ENCODE measurements around the gene BTNL8.

DNA sequence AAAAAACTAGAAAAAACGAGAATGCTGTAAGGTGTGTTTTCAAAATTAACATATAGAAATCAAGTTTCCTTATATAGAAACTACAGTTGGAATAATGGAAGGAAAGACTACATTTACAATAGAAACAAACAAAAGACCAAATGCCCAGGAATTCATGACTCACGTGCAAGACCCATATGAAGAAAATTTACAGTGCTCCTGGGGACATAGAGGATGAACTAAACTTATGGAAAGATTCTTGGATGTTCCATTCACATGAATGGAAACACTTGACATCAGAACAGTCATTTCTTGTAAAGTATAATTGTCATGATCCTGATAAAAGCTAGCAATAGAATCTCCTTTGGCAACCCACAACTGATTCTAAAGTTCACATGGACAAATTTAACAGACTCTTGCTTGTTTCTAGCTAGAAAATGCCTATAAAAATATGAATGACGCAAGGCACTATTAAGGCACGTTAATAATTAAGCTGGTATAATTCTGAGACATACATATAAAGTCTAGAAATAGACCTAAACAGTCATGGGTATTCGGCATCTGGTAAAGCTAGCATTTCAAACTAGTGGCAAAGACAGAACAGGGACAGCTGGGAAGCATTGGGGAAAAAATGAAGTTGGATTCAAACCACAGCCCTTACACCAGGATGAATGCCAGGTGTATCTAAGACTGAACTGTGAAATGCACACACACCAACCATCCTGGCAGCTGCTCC is 32.8 kb upstream of the BTNL8 start:
- TF ChIP-seq EP300 (IDR thresholded peaks at IDR 0.05; ENCODE audit: borderline replicate concordance), result no peak
- TF ChIP-seq NFIC (IDR thresholded peaks at IDR 0.05), result no peak
- TF ChIP-seq, protein P1, sequence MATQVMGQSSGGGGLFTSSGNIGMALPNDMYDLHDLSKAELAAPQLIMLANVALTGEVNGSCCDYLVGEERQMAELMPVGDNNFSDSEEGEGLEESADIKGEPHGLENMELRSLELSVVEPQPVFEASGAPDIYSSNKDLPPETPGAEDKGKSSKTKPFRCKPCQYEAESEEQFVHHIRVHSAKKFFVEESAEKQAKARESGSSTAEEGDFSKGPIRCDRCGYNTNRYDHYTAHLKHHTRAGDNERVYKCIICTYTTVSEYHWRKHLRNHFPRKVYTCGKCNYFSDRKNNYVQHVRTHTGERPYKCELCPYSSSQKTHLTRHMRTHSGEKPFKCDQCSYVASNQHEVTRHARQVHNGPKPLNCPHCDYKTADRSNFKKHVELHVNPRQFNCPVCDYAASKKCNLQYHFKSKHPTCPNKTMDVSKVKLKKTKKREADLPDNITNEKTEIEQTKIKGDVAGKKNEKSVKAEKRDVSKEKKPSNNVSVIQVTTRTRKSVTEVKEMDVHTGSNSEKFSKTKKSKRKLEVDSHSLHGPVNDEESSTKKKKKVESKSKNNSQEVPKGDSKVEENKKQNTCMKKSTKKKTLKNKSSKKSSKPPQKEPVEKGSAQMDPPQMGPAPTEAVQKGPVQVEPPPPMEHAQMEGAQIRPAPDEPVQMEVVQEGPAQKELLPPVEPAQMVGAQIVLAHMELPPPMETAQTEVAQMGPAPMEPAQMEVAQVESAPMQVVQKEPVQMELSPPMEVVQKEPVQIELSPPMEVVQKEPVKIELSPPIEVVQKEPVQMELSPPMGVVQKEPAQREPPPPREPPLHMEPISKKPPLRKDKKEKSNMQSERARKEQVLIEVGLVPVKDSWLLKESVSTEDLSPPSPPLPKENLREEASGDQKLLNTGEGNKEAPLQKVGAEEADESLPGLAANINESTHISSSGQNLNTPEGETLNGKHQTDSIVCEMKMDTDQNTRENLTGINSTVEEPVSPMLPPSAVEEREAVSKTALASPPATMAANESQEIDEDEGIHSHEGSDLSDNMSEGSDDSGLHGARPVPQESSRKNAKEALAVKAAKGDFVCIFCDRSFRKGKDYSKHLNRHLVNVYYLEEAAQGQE (IDR thresholded peaks at IDR 0.05; ENCODE audit: low read depth), result no peak
- TF ChIP-seq TAF1 (IDR thresholded peaks at IDR 0.05; ENCODE audit: low read depth), result no peak
- TF ChIP-seq, protein P2, sequence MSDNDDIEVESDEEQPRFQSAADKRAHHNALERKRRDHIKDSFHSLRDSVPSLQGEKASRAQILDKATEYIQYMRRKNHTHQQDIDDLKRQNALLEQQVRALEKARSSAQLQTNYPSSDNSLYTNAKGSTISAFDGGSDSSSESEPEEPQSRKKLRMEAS (IDR thresholded peaks at IDR 0.05), result no peak
- no peak for TF ChIP-seq RAD21 (IDR thresholded peaks at IDR 0.05; ENCODE audit: low read depth)
- TF ChIP-seq ZBTB7A (IDR thresholded peaks at IDR 0.05; ENCODE audit: low read depth), result no peak

Measured in Ishikawa (cell line).